Lower leg skin (tissue), 3 donors: ENCODE results near the gene RFC2.

Experiments used
- POLR2A ChIP-seq, 2 donors: fragments of 450-650 bp; IDR thresholded peaks; one replicate each; pipeline ENCODE4 v1.6.1; 2016 to 2017; ENCODE audit warnings: antibody characterized with exemption in 2 of 2, mild to moderate bottlenecking in 1 of 2, moderate library complexity in 1 of 2
- TF ChIP-seq, protein P1 (sequence below), 3 donors: fragments of 450-650 bp; IDR thresholded peaks; one replicate each; pipeline ENCODE4 v1.5.1; 2016; ENCODE audit warnings: antibody characterized with exemption in 3 of 3, mild to moderate bottlenecking in 3 of 3, moderate library complexity in 2 of 3

DNA sequence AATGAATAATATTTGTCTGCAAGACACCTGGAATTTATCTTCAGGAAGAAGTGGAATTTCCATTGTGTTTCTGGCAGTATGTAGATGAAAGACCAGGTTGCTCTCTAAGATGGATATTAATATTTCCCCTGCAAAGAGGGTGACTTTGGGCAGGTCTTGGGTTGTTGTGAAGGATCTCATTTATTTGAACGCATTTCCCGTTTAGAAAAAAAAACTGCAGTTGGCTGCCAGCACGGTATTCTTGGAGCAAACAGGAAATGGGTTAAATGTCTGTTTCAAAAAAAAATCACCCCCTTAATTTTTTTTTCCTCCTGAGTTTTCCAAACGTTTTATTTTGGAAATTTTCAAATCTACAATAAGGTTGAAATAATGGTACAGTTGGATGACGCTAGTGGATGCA lies 68.6 kb downstream of the RFC2 start:
- TF ChIP-seq, protein P1, sequence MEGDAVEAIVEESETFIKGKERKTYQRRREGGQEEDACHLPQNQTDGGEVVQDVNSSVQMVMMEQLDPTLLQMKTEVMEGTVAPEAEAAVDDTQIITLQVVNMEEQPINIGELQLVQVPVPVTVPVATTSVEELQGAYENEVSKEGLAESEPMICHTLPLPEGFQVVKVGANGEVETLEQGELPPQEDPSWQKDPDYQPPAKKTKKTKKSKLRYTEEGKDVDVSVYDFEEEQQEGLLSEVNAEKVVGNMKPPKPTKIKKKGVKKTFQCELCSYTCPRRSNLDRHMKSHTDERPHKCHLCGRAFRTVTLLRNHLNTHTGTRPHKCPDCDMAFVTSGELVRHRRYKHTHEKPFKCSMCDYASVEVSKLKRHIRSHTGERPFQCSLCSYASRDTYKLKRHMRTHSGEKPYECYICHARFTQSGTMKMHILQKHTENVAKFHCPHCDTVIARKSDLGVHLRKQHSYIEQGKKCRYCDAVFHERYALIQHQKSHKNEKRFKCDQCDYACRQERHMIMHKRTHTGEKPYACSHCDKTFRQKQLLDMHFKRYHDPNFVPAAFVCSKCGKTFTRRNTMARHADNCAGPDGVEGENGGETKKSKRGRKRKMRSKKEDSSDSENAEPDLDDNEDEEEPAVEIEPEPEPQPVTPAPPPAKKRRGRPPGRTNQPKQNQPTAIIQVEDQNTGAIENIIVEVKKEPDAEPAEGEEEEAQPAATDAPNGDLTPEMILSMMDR (IDR thresholded peaks at IDR 0.05), result no peak
- no peak for TF ChIP-seq POLR2A (IDR thresholded peaks at IDR 0.05)
